HUDEP-2 (cell line): ENCODE data around the gene SRPX2.

Source experiments
- DNase-seq, 76 experiments: peaks; one replicate each; lab custom pipeline; 2025; ENCODE audit not compliant: unreplicated experiment in 76 of 76; lab: John Stamatoyannopoulos, UW

SRPX2 gene, protein sequence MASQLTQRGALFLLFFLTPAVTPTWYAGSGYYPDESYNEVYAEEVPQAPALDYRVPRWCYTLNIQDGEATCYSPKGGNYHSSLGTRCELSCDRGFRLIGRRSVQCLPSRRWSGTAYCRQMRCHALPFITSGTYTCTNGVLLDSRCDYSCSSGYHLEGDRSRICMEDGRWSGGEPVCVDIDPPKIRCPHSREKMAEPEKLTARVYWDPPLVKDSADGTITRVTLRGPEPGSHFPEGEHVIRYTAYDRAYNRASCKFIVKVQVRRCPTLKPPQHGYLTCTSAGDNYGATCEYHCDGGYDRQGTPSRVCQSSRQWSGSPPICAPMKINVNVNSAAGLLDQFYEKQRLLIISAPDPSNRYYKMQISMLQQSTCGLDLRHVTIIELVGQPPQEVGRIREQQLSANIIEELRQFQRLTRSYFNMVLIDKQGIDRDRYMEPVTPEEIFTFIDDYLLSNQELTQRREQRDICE

DNA sequence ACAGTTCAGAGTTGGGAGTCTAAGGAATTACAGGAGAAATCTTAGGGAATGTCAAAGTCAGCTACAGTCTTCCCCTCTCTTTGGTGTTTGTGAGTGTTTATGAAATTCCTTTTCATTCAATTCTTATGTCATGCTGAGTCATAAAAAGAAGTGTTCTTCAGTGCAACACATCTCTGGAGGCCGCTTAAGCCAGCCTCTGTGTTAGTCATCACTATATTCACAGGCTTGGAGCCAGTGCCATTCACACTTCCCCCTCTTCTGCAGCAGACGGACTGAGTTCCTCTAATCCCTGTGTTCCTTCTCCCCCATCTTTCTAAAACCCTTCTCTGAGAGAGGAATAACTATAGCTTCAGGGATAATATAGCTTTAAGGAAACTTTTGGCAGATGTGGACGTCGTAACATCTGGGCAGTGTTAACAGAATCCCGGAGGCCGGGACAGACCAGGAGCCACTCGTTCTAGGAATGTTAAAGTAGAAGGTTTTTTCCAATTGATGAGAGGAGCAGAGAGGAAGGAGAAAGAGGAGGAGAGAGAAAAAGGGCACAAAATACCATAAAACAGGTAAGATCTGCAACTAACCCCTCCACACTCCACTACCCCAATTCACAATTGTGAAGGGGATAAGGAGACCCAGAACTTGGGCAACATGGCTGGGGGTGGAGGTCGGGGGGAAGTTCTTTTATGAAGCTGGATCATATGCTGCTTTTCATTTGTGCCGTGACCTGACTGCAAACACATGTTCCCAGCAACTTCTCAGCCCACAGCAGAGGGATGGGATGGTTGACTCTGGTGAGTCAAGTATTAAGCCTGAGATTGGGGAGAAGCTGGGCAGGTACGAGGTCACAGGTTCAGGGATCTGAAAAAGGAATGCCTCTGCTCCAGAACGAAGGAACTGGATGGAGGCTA lies at the start of gene SRPX2:
TSS of gene SRPX2 (plus strand) at position 244 of the 905 bp plus-strand sequence. CDS start 2,124 bp downstream, outside the sequence.
- DNase-seq, result no peak

DNA sequence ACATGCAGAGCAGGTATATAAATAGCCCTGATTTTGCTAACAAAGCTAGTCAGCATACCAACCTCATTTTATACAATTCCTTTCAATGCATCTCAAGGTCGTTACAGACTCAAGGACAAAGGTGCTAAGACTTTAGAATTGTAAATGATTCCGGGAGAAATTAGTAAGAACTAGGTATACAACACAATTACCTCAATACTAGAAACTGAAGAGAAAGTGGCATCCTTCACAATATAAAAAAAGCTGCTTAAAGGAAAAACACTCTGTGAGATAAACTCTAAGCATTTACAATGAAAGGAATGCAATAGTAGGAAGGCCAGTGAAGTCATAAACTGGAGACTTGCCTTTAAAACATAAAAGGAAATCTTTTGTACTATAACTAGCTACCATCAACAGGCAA lies 47.4 kb upstream of the SRPX2 start:
- DNase-seq, result no peak

DNA sequence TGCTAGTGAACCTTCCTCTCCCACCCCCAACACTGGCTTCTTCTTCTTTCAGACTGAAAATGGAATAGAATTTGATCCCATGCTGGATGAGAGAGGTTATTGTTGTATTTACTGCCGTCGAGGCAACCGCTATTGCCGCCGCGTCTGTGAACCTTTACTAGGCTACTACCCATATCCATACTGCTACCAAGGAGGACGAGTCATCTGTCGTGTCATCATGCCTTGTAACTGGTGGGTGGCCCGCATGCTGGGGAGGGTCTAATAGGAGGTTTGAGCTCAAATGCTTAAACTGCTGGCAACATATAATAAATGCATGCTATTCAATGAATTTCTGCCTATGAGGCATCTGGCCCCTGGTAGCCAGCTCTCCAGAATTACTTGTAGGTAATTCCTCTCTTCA lies 44.5 kb upstream of the SRPX2 start:
- no peak for DNase-seq

DNA sequence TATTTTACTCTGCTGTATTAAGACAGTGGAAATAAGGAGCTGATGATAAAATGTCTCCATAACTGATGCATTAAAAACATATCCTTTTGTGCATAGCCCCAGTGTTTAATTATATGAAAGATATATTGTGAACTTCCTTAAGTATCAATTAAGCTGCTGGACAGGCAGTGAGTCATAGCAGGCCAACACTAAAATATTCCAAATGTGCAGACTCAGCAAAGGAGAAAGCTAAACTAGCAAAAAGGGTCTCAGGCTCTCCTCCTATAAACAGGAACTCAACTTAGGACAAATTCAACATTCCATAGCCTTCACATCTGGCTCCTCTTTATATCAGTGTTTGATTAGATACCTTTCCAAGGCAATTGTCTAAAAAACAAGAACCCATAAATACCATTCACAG lies 43.7 kb upstream of the SRPX2 start:
- no peak for DNase-seq

DNA sequence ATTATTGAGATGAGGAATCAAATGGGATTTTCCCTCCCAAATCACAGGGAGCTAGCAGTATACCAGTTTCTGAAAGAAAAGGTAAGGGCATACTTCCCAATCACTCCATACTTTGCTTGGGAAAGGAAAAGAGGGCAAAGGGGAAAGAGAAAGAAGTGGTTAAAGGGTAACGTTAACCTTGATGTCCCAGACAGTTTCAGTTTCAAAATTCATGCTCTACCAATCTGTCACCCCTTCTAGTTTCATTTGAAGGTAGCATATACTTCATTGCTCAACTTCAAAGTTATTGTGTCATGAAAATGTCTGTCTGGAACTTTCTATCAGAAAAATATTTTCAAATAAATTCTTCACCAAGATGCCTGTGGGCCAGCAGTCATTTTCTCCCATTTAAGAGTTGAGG lies 43.2 kb upstream of the SRPX2 start:
- DNase-seq, result no peak

DNA sequence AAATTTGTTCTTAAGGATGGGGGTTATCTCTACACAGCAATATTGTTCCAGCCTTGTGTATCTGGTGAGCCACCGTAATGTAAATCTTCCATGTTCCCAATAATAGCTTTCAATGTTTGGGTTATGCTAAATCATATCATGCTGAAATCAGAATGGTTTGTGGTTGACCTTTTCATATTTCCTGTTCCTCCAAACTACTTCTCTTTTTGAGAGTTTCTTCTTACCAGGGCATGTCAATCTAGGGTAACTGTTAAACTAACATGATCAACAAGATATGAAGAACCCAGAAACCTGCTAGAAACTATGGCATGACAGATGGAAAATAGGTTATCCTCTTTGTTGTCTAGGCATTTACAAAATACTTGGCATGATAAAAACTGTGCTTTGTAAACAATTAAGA lies 37.2 kb upstream of the SRPX2 start:
- DNase-seq, result no peak

DNA sequence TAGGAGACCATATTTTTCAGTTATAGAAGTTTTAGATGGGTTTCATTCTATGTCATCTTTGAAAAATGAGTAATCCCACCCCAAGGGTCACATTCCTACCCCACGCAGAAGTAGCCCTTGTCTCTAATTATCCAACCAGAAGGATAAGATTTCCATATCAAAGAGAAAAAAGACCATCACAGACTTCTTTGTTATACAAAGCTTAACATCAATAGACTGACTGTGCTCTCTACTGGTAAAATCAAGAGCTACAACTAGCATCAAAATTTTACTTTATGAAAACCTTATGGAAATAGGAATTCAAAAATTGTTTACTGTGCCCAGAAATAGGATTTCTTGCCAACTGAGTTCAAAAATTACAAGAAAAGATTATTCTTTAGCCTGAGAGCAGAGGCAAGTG lies 34.4 kb upstream of the SRPX2 start:
- no peak for DNase-seq

DNA sequence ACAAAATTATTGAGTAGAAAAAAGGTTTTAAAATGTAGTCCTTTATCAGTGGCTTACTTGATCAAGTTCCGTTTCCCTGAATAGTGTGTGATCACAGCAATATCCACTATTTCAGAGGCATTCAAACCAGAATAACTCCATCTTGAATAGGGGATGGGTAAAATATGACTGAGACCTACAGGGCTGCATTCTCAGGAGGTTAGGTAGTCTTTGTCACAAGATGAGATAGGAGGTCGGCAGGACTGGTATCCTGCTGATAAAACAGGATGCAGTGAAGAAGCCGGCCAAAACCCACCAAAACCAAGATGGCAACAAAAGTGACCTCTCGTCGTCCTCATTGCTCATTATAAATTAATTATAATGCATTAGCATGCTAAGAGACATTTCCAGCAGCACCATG lies 32.0 kb upstream of the SRPX2 start:
- no peak for DNase-seq

DNA sequence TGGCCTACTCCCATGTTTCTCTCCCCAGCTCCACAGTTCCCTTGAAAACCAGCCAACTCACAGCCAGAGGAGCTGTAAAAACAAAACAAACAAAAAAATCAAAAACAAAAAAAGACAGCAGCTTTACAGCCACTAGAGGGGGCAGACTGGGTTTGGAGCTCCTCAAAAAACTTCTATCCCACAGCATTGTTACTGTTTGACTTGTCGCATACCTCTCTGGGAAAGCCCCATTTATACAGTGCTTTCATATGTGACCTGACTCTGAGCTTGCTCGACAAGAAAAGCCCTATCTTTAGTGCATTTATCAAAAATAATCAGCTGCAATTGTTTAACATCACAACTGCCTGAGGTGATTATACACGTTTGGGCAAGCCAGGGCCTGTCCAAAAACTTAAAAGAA lies 29.0 kb upstream of the SRPX2 start:
- DNase-seq, result peak in 18 of 76 experiments; percentile 0 to 19 (median 3)

DNA sequence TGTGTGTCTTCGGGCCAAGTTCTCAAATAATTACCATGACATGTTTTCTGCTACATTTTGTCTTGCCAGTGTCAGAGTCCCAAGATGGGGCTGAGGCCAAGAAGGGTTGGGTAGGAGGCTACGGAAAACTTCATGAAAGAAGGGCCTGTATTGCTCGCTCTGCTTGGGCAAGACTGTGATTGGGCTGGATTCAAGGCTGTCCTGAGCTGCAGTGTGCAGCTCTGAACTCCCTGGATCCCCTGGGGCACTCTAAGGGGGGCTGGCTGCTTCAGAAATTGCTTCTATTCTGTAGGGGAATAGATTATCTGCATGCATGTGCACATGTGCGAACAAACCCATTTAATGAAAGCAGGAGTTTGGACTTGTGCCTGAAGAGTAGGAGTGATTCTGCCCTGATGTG lies 21.0 kb upstream of the SRPX2 start:
- no peak for DNase-seq

DNA sequence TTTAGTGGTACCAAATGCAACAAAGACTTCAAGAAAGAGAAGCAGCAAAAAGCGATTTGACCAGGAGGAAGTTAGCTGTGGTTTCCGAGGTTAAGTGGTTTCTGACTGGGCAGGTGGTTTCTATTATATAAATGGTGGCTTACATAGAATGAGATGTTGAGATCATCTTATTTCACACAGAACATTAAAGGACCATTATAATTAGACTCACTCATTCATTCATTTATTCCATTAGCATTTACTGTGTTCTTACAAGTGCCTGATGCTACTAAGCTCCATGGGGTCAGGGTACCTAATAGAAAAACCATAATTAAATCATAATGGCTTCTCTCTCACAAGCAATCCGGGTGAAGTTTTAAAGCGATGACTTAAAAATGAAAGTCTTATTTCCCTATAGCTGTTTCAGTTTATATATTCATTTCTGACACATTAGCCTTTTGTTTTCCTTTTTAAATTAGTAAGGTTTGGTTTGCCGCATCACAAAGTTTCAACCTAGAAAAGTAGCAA lies 18.0 kb upstream of the SRPX2 start:
- DNase-seq, result no peak

DNA sequence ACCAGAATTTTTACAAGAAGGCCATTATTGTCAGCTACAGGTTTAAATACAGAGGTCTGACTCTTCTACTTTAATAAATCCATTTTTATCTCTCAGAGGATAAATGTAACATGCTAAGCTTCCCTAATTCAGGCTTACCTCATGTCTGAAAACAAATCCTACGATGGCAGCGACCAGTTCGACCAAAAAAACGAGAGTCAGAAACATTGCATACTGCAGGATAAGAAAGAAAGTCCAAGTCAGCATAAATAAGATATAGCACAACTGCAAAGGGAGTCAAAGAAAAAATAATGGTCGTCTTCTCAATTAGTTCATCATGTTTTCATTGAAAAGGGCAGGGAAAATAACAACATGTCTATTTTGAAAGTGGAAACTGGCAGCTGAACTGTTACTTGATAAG lies 9.0 kb upstream of the SRPX2 start:
- DNase-seq, result no peak

DNA sequence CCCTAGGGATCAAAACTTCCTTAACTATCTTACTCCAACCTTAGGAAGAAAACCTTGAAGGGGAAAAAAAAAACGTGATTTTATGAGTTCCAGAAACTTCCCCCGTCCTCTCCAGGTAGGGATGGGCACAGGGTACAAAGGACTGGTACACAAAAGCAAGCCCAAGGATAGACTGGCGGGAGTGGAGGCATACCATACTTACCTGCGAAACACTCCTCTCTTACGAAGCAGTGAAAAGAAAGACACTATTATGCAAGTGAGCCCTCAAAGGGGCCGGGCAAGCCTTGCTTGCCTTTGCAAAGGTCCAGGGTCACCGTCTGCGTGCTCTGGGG lies 8.0 kb upstream of the SRPX2 start:
- no peak for DNase-seq

DNA sequence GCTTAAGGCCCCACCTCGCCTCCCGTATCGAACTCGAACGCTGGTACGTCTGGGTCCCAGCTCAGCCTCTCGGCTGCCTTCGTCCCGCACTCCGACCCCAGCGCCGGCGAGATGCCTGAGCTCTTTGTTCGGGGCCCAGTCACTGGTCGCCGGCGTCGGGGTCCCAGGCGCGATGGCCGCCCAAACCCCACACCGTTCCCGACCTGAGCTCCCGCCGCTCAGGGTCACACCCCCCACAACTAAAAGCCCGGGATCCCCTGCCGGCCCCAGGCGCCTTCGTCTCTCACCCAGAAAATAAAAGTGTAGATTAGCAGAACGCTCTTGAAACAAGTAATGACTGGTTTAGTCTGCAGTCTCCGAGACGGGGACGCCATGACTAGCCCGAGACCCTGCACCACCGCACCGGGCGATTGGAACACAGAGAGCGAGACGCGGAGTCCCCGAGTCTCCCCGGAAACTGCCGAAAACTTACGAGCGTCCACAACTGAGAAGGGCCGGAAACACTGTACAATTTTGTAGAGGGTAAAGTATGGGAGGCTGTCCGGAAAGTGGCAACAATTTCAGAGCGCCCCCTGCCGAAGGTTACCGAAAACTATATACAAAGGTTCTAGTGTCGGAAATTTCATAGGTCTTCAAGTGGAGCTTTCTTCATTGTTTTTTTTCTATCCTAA lies 7.5 kb upstream of the SRPX2 start, which contains the start of gene TSPAN6:
TSS of gene TSPAN6 (minus strand) at position 486 of the 671 bp plus-strand sequence. CDS start at position 374, 112 bp downstream.
- DNase-seq, result peak in 75 of 76 experiments; percentile 3 to 85 (median 68)

DNA sequence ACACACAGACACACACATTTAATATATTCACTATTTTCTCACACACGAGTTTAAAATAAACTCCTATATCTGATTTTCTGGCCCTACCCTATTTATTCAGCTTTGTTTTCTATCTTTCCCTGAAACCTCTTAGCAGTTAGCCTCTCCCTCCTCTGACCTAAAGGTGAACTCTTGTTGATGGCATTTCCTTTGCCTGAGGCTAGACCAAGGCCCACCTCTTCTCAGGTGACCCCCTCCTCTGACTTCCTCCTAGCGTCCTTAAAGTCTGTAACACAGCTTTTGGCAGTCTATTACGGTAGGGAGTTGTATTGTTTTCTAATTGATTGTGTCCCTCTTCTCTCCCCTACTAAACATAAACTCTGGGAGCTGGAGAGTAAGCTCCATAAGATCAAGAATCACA lies 1.7 kb upstream of the SRPX2 start:
- DNase-seq, result no peak

DNA sequence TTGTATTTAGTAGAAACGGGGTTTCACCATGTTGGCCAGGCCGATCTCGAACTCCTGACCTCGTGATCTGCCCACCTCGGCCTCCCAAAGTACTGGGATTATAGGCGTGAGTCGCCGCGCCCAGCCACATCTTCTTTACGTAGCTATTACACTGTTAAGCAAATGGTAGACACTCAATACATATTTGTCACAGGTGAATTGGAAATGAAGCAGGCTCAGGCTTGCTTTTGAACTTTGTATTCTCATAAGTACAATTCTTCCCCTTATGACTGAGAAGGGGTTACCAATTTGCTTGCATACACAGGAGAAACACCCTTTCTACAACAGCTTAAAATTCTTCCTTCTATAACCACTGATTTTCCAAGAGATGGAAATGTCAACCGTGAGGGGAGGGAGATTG lies 787 bp upstream of the SRPX2 start:
- no peak for DNase-seq

DNA sequence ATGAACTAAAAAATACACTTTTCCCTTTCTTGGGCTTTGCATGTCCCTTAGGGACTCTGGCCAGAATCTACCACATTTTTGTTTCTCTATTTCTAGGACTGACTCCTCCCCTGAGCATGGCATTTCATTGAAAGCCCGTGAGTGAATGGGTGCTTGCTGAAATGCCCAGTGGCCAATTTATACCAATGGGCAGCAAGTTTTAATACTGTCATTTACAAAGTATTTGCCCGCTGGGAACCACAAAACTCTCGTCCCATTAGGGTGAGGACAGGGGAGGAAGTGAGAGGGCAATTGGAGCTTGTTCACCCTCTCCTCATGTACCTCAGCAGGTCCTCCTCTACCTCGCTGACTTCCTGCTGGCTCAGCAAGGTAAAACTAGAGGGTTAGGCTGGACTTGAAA lies 1.1 kb downstream of the SRPX2 start:
- no peak for DNase-seq

DNA sequence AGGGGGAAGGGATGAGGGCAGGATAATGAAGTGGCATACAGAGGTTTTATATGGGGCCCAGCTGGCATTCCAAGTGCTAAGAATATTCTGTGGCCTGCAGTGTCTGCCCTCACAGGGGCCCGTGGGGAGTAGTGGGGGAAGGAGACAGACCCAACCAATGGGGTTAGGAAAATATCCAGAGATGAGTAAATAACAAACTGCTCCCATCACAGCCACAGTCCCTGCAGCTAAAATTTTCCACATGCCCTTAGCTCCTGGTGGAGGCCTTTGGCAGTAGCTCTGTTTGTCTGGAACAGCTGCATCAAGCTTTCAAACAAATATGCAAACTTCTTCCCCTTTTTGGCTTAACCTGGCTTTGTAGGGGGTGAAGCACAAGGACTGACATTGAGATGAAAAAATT lies 3.1 kb downstream of the SRPX2 start:
- no peak for DNase-seq

DNA sequence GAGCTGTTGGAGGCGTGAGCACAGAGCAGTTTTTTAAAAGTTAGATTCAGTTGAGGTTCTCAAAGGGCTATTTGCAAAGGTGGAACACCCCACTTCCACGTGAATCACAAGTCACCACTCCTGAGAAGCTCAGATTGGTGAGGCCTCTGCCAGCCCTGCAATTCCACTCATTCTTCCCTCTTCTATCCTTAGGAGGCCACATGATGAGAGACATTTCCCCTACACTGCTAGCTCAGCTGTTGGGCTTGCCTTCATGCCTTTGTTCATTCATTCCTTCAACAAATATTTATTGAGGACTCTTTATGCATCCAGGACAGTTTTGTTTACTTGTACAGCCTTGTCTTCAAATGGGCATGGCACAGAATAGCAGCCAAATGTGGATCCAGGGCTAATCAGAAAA lies 3.7 kb downstream of the SRPX2 start:
- no peak for DNase-seq

DNA sequence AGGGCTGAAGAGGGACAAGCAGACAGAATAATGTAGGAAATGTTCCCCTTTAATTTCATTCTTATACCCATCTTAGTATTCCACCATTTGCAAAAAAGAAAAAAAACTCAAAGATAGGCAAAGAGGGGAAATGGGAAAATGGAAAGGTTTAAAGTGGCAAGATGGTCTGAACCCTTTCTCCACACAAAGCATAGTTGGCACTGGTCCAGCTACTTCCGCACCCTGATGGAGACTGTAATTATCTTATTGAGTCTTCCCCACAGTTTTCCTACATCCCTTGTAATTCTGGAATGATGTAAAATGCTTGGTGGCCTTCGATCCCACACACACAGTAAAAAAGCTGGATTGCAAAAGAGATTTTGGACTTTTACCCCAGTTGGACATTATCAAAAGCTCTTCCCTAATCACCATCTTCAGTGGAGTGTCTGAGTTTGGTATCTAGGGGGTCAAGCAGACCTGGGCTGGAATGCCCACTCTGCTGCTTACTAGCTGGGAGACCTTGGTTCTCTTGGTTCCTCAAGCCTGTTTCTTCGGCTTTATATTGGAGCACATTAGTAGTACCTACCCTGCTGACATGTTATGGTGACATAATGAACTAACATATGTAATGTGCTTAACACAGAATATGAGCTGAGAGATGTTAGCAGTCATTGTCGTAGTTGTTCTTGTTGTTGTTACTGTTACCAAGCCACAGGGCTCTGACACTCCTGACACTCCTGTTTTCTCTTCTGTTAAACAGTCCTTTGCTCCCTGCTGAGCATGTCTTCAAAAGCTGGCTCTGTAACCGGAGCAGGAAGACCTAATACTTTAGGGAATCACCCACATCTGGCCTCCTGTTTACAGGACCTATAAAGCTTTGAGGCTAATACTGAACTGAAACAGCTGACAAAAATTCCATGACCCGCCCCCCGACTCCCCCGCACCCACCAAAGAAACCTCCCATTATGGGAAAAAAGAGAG lies 4.7 kb downstream of the SRPX2 start:
- DNase-seq, result no peak
